Sciatic nerve (tissue), 2 donors: Measurements from ENCODE around the gene APRT. TPM values are rescaled to one million over a fixed set of nuclear protein-coding genes. Genes with fewer than 3 reads are reported as not detected.

Experiments
- ATAC-seq: fragments of 200-7000 bp; cut with Tn5 transposase; one replicate; pipeline ENCODE4 v1.9.1; 2020; ENCODE audit warnings: mild to moderate bottlenecking, moderate library complexity
- DNase-seq: peaks from one replicate; pipeline ENCODE4 v3.0.0-alpha.2; 2020; ENCODE audit warnings: low spot score
- intact Hi-C: fragments of 100-400 bp; cut with DNase I; formaldehyde crosslinking; loops from one replicate; pipeline ENCODE4 v1.14.2; 2022
- total RNA-seq: library from RNA; stranded (reverse); fragmentation: NEBNext Ultra II Directional; extraction: Animal tissue kit (Norgen Biotek cat#: 25700); gene quantifications from one replicate; pipeline ENCODE4 v1.2.1, GENCODE V29; 2021
- donor health status: DM: no; HTN: no; CAD: no.
- donor health status: DM: no; HTN: no; CAD: no.

Gene APRT
- total RNA-seq, 1 donor from 2014 or later: 46.0 TPM

DNA sequence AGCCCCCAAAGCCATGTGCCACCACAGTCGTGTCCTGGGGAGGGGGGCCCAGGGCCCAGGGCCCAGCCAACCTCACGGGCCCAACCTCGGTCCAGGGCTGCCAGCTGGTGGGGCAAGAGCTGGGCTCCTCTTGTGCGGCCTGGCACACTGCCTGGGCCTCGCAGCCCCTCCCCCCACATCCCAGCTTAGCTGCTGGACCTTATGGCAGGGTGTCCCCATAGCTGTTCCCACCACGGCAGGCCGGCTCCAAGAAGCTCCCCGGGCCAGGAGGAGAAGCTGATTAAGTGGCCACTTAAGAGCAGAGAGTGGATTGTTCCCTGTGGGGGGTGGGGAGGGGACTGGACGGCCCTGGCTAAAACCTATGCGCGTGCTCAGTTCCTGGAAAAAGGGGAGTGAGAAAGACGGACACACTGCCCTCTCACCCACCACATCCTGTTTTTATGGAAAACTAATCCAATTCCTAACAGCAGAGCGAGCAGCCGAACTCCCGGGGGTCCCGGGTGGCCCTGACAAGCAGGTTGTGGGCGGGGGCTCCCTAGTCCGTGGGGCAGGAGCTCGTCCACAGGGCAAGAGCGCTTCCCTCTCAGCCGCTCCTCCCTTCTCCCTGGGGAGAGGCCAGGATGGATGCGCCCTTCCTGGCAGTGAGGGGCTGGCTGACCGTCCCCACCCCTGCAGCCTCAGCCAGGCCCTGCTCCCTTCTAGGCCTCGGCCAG lies 43.5 kb downstream of the APRT start:
- peak; percentile 53 for ATAC-seq
- no peak for DNase-seq
- intact Hi-C loops: no loop called here

DNA sequence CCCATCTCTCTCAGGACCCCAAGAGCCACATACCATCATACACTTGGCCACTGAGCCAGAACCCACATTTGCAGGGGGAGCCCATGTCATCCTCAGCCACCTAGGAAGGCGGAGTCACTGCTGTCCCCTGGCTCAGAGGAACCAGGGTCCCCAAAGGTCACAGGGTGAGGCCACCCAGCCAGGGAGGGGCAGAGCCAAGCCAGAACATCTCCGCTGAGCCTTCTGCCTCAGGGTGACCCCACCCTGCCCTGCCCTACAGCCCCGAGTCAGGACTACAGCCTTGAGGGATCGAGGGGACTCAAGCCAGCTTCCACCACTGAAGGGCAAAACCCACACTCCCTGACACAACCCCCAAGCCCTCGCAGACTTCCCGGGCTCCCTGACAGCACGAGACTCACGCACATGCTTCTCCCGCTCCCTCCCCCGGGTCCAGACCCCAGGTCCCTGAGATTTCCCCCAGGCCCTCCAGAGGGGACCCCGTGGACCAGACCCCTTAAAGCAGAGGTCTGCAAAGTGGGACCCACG lies 44.1 kb downstream of the APRT start:
- DNase-seq: no peak
- intact Hi-C loops: no loop called here
- ATAC-seq: peak; percentile 3

DNA sequence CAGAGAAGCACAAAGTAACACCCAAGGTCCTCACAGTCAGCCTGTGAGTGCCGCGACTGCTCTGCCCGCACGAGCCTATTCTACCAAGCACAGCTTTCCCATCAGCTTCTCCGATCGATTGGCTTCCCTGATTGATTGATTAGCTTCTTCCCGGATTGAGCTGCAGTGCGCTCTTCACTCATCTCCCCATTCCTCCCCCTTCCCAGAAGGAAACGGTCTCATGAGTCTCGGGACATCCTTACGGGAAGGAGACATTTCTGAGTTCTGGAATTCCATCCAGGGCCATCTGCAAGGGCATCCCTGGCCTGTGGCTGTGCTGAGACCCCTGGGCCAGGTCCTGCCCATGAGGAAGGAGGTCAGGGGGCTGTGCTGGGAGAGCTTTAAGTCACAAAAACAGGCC lies 44.8 kb downstream of the APRT start:
- no peak for ATAC-seq
- no peak for DNase-seq

DNA sequence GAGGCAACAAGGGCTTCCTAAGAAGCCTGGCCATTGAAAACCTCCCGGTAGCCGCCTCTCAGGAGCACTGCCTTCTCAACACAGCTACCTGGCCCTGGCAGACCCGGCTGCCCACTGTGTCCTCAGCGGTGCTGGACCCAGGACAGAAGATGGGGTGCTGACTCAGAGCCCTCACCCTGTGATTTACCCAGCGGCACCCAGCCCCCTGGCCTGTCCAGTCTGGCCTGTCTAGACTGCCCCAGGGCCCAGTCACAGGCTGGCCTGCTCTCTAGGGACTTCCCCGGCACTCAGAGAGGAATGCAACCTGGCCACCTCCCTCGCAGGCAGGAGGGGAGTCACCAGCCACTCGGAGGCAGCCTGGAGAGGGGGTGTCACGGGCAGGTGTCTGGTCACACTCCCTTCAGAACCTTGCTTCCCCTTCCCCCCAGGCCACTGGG lies 46.8 kb downstream of the APRT start:
- DNase-seq: no peak
- ATAC-seq: no peak
- intact Hi-C loops: no loop called here

More for the DNA sequence above, 44.8 kb downstream of the APRT start:
- intact Hi-C loops: no loop called here

DNA sequence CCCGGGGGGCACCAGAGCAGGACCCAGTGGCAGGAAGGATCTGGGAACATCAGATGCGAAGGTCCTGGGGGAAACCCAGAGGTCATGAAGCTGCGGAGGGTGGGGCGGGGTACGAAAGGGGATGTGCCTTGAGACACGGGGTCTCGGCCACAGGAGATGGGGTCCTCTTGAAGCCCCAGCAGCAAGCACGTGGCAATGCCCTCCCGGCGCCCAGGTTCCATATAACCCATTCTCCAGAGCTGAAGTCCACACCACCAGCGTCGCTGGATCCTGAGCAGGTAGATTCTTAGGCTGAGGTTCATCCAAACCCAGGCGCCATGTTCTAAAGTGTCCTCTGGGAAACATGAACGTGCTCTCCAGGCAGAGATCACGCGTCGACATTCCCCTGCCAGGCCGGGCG lies 47.6 kb downstream of the APRT start:
- ATAC-seq: no peak
- intact Hi-C loops: no loop called here

DNA sequence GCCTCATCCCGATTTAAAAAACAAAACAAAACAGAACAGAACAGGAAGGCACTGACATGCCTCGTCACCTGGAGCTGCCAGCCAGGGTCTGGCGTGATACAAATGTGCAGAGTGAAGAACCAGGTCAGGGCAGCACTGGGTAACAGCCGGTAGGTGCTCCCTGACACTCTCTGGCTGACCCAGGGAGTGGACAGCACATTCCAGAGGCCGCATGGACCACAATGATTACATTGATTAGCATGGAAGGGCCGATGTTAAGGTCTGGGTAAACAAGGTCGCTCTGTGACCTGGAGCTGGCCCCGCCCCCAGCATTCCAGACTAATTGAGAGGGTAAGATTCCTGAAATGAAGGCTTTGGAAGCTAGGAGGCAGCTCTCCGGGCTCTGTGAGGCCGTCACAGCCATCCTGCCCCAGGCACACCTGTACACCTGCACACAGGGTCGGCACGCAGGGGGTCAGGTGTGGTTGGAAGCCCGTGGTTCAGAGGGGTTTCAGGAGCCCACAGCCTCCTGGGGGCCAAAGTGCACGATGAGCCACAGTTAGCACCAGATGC lies 48.1 kb downstream of the APRT start:
- intact Hi-C loops: no loop called here
- no peak for DNase-seq
- ATAC-seq: no peak

More for the DNA sequence above, 47.6 kb downstream of the APRT start:
- DNase-seq: no peak

DNA sequence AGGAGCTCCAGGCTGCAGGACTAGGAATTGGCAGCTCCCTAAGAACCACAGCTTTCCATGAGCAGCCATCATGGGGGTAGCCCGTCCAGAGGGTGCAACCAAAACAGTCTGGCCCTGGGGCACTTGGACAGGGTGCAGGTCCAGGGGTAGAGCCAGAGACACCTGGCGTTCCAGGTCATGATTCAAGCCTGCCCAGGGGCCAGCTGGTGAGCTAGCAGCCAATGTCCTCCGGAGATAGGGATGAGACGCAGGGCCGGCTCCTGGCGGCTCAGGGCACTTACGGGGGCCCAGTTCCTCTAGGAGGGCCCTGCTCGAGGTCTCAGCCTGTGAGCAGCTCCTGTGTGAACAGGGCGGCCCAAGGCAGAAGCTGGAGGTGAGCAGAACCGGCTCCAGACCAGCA lies 48.8 kb downstream of the APRT start:
- no peak for ATAC-seq
- intact Hi-C loops: no loop called here
- DNase-seq: no peak

DNA sequence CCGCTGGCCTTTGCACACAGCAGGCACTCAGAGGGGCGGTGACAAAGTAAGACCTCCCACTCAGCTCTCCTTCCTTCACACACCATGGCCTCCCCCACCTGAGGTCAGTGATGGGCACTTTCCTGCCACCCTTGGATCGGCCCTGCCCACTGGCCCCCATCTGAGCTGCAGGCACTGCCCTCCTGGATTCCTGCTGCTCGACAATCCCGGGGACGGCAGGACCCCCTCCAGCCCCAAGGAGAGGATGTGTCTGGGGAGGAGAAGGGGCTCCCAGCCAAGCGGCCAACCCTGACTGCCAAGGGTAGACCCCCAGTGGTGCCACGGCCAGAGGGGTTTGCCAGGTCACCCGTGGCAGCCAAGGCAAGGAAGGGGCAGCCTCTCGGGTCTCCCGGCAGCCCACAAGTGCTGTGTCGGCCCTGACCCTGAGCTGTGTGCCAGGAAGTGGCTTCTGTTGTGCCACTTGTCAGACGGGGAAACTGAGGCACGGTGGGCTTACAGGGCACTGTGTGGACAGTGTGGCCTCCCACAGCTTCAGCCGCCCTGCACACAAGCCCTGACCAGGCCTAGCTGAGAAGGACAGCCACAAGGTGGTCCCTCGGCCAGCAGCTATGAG lies 49.4 kb downstream of the APRT start:
- intact Hi-C loops: no loop called here
- ATAC-seq (no peak), DNase-seq (no peak)

DNA sequence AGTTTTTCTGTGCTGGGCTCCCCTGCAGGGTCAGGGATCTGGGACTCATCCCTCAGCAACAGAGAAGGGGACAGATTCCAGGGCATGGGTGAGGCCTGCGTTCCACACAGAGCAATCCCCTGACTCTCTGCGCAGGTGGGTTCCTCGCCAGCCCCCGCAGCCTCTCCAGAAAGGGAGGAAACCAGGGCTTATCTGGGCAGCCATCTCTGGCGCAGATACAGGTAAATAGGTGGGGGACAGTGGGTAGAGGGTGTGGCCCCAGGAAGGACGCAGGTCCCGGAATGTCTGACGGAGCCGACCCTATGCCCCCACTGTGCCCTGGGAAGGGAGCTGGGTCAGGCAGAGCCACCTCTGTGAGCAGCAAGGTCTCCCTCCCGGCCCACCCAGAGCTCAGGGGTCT lies 49.9 kb downstream of the APRT start:
- ATAC-seq (no peak), DNase-seq (no peak)
- intact Hi-C loops: no loop called here

DNA sequence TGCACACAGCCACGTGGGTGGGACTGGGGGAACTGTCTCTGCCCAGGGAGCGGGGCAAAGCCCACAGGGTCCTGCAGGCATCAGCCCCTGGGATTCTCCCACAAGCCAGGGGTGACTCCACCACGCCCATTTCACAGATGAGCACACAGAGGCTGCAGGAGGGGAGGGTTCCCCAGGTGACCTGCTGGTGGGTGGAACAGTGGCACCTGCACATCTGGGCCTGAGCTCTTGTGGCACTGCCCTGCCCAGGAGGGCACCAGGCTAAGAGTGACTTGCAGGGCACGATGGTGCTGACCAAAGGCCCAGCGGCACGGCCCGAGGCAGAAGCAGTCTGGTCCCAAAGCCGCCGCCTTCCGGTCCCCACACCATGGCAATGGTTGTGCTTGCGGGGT lies 50.6 kb downstream of the APRT start:
- DNase-seq: no peak
- ATAC-seq: no peak
- intact Hi-C loops: no loop called here

DNA sequence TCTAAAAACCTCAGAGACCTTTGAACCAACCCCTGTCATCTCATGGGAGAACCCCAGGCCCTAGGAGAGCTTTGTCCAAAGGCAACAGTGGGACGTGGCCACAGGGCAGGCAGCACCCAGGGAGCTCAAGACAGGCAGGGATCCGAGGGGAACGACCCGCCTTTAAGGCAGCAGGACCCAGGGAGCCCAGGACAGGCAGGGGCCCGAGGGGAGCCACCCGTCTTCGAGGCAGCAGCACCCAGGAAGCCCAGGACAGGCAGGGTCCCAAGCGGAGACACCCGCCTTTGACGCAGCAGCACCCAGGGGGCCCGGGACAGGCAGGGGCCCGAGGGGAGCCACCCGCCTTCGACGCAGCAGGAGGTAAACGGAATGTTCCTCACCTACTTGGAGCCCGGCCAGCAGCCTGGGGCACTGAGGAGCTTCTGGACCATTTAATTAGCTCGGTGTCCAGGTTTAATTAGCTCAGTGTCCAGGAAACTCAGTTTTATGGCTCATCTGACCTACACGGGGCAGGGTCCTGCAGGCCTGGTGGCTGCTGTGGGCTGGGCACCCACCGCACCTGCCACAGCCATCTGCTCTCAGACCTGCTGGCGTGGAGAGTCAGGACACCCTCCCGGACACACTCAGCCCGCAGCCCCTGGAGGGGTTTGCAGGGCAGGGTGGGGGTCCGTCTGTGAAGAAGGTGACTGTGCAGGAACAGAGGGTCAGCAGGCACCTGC lies 51.1 kb downstream of the APRT start:
- intact Hi-C loops: no loop called here
- DNase-seq (no peak), ATAC-seq (no peak)

DNA sequence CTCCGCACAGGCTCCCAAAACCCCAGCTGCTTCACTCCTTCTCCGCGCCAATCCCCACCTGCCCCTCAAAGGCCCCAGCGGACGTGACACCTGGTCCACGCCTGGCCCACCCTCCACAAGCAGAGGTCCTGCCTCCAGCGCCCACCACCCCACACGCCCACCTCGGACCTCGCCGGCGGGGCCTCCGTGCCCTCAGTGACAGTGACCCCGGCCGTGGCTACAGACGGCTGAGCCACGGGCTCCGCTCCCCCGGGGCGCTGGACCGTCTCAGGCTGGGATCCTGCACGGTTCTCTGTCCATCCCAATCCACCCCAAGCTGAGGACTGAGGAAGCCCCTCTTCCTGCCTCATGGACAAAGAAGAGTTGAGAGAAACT lies 51.8 kb downstream of the APRT start:
- no peak for DNase-seq
- intact Hi-C loops: no loop called here
- ATAC-seq: no peak

Other genes starting within 250 kb of the APRT start
- 46.9 TPM for gene ZC3H18, start 241.5 kb downstream of the APRT start, total RNA-seq
- gene IL17C, start 173.4 kb downstream of the APRT start, total RNA-seq: not detected
- gene CYBA, start 160.9 kb downstream of the APRT start, total RNA-seq: 87.4 TPM
- 64.4 TPM for gene MVD, start 148.8 kb downstream of the APRT start, total RNA-seq
- gene SNAI3, start 125.4 kb downstream of the APRT start, total RNA-seq: 0.53 TPM
- 28.6 TPM for gene RNF166, start 105.5 kb downstream of the APRT start, total RNA-seq
- 20.6 TPM for gene CTU2, start 105.4 kb downstream of the APRT start, total RNA-seq
- gene PIEZO1, start 26.7 kb downstream of the APRT start, total RNA-seq: 111 TPM
- 0.76 TPM for gene CDT1, start 8.1 kb downstream of the APRT start, total RNA-seq
- gene GALNS, start 45.0 kb upstream of the APRT start, total RNA-seq: 41.1 TPM
- 41.2 TPM for gene TRAPPC2L, start 45.2 kb upstream of the APRT start, total RNA-seq
- gene PABPN1L, start 54.7 kb upstream of the APRT start, total RNA-seq: not detected
- gene CBFA2T3, start 165.3 kb upstream of the APRT start, total RNA-seq: 8.2 TPM